Stimulated activated CD8-positive, alpha-beta memory T cell treated with anti-CD3 and anti-CD28 coated beads, Interleukin-15, amount 100 ng/mL, for 1 hour (primary cell): ENCODE results near the gene RASGEF1B.
A peak's percentile ranks its signal among the peaks of the same experiment; 100 is the strongest.

Experiments
- DNase-seq: peaks from one replicate; pipeline ENCODE4 v3.0.0-alpha.2; 2020; ENCODE audit warnings: low read depth

The RASGEF1B gene

DNA sequence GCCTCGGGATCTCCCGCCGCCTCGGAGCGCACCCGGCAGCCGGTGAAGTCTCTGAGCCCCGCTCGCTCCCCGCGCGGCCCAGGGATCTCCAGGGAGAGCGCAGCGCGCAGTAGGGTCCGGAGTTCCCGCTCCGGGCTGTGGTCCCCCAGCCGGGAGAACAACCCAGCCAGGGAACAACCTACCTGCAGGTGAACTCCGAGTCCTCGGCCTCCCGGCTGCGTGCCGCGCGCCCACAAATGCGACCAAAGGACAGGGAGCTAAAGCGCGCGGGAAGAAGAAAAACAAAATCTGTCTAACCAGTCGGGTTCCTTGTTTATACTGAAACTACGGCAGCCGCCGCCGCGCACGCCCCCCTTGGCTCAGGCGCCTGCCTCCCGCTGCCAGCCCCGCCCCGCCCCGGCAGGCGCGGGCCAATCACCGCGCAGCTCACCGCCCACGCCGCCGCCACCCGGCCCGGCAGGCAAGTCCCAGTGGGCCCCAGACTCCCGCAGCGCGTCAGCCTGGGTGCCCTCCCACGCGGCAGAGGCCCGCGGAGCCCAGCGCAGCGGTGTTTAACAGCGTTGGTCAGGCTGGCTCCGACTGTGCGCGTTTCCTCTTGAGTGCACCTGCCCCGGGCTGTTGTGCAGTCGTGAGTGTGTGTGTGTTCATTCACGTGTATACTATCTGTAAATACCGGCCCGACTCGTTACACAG, at the start of gene RASGEF1B:
RASGEF1B (minus strand) TSS at position 320 of the 693 bp plus-strand sequence. CDS start 12,399 bp downstream, outside the sequence.
- DNase-seq, result peak; percentile 83

DNA sequence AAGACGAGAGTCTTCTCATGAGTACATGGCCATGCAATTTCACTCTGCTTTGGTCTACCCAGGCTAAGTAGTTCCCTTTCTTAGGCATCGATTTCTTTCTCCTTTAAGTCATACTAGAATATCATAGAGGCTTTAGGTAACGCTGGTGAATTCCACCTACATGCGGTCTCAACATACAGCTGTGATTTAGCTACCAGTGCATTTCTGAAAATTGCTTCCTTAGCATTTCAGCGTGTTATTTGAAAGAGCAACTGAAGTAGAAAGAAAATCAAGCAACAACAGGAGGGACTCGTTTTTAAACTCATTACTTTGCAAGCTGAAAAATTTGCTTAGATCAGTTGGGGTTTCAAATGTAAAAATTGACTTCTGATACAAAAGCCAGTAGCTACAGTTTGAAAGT, 48.1 kb upstream of the RASGEF1B start:
- DNase-seq, result no peak

DNA sequence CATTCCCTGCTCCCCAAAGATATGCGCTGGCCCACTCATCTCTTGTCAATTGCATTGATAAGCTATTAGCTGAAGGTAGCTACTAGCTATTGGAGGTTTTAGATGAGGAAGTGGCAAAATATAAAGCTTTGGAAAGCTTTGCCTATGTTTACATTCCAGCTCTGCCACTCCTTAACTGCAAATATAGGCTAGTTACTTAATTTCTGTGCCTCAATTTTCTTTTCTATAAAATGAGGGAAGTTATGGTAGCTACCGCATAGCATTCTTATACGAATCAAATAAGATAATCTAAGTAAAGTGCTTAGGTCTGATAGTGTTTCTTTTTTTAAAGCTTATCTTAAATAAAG, 47.7 kb upstream of the RASGEF1B start:
- no peak for DNase-seq

DNA sequence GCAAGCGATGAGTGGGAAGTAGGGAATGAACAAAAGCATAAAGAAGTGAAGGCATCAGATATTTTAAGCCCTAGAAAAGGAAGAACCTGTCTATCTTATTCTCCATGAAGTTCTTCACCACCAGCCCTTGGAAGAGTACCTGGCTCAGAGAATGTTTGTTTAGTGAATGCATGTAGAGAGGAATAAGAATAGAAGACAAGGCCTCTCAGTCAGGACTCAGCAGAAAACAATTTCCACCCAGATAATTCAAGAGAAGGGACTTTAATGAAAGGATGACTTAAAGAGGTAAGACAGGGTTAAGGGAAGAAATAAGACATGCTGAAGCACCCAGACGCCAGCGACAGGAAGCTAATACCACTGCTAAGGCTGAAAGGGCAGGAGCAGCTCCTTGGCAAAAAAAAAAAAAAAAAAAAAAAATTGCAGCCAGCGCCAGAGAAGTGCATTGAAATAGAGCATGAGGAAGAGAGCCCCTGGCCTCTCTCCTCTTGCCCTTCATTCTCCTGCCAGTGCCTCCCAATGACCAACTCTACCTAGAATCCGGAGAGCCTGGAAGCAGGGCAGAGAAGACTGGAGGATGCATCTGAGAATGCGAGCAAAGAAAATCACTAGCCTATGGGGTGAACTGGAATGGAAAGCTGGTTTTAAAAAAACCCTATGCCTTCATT, 47.2 kb upstream of the RASGEF1B start:
- no peak for DNase-seq

DNA sequence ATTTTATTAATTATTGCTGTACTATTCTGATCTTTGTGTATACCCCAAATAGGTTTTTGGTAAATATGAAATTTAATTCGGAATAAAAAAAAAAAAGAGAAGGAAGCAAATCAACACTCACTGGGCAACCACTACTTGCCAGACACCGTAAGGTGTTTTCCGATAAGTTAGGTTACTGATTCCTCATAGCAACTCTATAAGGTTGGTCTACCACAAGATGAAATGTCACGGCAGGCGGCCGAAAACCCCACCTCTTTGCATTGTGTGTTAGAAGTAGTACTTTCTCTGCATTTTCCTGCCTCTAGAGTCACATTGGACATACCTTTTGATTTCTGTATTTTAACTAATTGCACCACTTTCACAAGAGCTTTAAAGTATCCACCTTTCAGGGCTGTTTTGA, 44.5 kb upstream of the RASGEF1B start:
- DNase-seq, result no peak

DNA sequence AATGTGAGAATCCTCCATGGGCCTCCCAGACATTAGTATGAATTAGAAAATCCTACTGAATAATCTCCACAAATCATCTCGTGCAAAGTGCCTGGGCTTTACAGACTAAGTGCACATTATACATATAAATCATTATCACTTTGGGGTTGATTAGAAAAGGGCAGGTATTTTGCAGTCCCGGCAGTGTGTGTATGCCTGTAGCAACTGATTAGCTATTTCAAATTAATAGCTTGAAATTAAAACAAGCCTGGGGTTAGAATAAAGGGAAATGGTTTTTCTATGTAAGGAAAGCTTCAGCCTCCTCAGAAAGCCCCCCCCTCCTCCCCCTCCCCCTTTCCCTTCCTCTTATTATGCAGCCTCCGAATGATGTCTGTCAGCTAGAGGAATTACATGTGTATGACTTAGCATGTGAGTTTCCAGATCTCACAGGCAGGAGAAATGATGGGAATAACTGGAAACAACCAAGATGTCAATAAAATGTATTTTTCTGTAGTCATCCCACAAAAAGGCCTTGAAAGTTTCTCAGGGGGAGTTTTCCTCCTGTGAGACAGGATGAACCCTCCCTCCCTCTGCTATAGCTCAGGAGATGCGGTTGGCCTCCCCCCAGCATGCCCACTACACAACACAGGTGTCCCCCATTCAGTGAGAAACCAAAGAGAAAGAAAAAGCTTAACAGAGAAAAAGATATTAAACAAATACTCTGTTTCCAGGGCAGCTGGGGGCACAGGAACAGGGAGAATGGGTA, 41.2 kb upstream of the RASGEF1B start:
- no peak for DNase-seq

DNA sequence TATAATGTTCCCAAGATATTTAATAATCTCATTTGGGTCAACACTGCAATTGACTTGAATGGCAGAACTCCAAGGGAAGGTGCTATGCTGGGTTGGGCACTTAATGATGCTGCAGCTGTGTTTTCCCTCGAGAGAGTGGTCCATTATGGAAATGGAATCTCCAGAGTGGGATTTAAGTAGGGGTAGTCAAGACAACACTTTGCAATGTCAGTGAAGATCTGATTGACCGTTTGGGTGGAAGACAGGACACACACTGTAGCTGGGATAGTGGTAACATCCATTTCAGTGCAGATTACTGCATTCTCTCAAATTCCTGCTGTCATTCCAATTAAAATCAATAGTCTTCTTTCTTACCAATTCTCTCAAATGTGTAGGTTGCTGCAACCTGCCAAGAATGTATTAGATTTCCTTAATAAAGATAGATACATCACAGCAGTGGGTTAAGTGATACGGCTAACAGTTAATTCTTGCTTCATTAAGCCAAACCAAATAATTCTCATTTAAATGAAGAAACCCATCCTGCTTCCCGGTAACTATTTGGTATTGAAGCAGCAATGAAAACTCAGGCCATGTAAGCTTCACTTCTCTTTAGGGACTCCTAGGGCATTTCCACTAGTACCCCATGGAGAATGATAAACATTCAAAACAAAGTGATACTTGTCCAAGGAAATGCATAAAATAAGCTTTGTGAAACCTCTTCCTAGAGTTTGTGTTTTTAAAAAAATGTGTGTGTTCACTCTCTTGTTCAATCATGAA, 40.5 kb upstream of the RASGEF1B start:
- no peak for DNase-seq

DNA sequence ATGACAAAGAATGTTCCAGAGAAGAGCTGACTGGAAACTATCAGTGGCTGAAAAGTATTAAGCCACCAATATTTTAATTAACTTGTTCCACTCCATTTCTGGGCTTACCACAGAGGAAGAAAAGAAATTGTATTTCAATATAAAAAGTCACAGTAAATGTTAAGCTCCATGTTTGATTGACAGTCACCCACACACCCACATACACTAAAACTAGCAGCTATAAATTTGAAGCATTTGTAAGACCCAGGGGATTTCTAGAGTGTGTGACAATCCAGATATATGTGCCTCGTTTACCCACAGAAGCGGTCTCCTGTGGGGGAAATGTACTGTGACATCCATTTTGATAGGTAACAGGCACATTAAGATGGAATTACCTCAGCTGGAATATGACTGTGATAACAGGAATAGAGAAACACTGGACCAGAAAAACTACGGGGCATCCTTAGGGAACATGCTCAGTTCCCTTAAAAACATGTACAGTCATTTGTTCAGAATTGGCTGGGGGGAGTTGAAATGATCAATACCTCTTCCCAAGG, 39.0 kb upstream of the RASGEF1B start:
- no peak for DNase-seq

DNA sequence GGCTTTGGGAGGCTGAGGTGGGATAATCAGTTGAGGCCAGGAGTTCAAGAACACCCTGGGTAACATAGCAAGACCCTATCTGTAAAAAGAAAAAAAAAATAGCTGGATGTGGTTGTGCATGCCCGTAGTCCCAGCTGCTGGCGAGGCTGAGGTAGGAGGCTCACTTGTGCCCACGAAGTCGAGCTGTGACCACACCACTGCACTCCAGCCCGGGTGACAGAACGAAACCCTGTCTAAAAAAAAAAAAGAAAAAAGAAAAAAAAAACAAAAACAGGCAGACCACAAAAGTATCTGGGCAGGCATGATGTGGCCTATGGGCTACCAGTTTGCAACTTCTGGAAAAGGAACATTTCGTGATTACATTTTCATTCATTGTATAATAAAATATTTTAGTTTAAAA, 38.1 kb upstream of the RASGEF1B start:
- no peak for DNase-seq

DNA sequence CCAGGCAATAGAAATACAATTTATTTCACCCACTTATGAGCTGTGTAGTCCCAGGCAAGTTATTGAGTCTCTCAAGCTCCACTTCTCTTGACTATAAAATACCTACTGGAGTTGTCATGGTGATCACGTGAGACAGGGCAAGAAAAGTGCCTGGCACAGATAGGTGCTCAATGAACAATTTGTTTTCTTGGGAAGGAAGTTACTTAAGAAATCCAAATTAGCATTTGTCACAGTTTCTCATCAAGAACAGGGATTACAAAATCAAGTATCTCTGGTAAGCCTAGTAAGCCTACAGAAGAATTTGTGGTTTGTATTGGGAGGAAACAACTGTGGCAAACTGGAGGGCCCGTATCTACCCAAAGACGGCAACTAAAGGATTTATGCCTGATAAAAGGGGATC, 37.5 kb upstream of the RASGEF1B start:
- no peak for DNase-seq

DNA sequence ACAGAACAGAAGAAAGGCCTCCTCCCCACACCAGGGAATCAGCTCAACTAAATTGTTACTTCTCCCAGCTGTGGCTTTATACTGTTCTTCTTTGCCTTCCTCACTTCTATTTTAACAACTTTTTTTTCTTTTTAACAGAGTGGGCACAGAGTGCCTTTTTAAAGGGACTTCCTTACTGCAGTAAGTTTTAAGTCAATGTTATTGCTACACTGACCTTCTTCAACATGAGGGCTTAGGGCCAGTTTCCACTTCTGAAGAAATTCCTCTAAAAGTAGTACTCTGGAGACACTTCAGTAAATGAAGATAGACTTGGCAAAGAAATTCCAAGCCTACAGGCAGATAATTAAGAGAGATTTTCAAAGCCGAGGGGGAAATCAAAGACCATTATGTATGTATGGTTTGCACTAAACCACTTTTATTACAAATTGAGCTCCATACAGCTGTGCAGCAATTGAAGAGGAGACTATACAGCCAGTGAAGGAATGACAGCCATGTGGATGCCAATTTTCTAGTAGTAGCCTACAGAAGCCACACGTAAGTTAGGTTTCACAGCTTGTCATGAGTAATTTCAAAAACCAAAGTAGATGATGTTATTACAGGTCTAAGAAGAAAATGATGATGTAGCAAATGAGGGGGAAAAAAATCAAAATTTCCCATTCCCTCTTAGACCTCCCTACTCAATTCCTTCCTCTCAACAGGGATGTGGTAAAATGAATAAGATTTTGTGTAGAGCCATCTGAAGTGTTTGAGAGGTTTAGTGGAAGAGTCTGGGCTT, 36.9 kb upstream of the RASGEF1B start:
- no peak for DNase-seq

DNA sequence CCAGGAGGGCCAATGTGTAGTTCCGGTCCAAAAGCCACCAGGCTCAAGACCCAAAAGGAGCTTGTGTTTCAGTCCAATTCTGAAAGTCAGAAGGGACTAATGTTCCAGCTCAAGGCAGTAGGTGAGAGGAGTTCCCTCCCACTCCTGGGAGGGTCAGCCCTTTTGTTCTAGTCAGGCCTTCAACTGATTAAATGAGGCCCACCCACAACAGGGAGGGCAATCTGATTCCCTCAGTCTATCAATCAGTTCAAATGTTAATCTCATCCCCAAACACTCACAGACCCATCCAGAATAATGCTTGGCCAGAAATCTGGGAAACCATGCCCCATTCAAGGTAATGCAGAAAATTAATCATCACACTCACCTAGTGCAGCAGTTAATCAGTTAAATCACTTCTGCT, 35.8 kb upstream of the RASGEF1B start:
- no peak for DNase-seq

DNA sequence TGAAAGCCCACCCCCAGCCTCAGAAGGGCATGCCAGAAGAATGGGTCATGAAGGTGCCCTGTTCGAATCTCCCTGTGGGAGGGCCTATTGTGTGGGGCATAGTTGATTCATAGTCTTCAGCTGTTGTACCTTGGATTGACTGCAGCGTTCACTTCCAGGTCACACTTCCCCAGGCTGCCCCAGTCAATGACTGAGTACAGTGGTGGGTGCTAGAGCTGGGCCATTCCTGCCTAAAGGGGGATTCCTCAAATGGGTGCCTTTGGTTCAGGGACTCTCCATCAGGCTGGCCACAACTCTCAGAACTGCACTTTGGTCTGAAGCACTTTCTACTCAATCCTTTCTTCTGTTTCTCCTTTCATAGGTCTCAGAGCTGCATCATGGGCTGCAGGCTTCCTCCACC, 35.0 kb upstream of the RASGEF1B start:
- DNase-seq, result no peak

DNA sequence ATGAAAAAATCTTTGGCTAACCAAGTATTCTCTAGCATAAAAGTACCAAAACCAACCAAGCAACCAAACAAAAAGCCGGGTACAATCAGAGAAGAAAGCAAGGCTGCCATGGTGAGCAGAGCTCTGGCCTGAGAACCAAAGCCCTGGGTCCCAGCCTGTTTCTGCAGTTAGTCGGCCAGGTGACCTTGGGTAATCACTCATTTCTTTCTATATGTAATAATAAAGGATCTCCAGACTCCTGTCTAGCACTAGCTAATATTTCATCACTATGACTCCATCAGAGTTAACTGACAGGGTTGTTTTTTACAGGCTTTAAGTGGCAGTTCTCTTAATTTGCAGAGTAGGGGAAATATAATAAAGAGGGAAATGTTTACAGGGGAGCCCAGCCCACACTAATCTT, 34.0 kb upstream of the RASGEF1B start:
- DNase-seq, result no peak

DNA sequence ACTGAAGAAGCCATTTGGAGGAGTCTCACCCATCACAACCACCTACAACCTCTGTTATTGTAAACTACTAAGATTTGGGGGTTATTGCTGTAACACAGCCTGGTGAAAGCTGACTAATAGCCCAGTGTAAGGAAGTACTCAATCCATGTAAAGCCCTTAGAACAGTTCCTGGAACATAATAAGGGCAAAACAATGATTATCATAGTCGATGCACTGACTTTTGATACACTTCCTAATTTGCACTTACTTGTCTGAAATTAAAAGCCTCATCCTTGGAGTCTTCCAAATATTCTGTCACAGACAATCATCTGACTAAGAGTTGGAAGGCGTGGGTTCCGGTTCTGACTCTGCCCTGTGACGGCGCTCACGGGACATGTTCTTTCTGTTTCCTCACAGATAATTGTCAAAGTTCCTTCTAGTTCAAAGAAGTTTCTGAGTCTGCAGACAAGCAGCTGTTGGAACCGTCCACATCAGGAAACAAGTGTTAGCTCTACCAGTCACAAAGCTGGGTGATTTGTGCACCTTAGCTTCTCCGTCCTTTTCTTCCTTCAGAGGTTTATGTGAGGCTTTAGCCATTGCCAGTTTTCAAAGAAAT, 33.4 kb upstream of the RASGEF1B start:
- DNase-seq, result peak; percentile 27

DNA sequence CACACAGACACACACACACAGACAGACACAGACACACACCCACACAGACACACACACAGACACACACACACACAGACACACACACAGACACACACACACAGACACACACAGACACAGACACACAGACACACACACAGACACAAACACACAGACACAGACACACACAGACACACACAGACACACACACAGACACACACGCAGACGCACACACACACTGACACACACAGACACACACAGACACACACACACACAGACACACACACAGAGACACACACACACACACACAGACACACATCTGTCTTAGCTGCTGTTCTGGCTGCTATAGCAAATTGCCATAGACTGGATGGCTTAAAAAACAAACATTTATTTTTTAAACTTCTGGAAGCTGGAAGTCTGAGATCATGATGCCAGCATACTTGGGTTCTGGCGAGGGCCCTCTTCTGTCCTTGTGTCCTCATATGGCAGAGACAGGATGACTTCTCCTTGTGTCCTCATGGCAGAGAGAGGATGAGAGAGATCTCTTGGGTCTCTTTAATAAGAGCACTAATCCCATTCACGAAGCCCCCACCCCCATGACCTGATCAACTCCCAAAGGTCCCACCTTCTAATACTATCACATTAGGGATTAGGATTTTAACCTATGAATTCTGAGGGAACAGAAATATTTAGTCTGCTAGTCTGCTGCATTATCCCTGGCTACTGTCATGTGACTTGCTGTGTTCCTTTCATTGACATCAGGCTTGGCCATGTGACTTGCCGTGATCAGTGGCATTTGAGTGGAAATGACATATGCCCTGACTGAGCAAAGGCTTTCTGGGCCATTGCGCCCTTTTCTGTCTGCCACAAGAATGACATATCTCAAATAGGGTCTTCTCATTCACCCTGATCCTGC, 32.7 kb upstream of the RASGEF1B start:
- no peak for DNase-seq

DNA sequence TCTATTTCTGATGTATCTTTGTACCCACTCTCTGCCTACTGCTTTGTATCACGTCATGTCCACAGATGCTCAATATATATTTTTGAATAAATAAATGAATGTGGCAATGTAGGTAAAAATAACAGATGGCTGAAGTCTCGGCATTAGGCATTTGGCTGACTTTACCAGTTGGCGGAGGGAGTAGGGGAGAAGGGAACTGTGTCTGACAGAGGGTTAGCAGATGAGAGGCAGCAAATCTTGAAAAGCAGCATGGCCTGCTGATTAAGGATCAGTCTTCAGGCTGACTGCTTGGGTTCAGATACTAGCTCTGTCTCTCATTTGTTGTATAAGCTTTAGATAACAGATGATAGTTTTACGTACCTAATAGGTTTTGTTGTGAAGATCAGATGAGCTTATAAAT, 31.9 kb upstream of the RASGEF1B start:
- DNase-seq, result no peak

DNA sequence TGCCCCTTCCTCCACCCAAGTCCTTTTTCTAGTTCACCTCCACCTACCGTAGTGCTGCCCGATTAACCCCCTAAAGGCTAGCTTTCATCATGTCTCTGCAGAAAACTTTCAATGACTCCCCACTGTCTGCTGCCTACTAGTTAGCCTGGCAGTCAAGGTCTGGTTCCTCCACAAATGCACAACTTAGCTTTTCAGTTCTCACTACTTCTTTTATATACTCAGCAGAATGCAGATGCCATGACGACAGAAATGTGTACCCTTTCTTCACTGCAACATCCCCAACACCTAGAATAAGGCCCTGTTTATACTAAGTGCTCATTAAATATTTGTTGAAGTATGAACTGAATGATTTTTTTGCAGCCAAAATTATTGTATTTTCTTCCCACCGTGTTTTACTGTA, 30.9 kb upstream of the RASGEF1B start:
- DNase-seq, result no peak

DNA sequence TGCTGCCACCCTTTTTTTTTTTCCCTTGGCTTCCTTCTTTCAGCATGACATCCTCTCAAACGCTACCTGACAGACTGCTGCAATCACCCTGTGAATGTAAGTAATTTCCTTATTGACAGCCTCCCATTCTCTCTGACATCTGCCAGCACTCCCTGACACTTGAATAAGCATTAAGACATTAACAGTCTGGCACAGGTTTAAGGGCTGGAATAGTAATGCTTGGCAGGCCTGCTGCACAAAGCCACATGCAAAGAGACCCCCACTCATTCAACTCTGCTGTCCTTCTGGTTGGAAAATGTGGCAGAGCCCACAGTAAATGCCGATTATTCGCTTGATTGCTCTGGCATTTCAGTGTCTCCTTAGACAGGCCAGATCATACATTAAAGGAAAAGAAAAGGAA, 28.1 kb upstream of the RASGEF1B start:
- no peak for DNase-seq

DNA sequence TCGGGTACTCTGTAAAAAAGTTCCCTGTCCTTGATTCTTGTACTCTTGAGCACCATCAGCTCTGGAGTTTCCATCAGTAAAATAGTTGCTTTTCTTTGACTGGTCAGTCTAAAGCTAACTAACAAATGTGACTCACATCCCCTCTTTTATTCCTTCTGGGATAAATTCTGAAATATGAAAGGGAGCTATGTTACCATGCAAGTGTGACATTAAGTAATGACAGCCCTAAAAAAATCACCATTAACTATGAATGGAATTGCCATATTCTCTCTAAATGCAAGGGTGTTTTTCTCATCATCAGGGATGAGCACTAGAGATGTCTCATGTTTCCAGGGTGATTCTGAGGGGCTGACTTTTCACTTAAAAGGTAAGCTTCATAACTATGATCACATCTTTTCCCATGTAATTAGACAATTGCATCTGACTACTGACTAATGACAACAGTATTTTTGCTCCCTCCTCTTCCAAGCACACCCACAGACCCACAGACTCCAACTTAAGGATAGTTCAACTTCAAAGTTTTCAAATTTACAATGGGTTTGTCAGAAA, 26.9 kb upstream of the RASGEF1B start:
- no peak for DNase-seq
